Superior temporal gyrus (tissue), 1 donor: Measurements from ENCODE around the gene PHYKPL.

ENCODE experiments used
- DNase-seq: peaks from one replicate; pipeline ENCODE4 v3.0.0-alpha.2; 2016; ENCODE audit errors: extremely low spot score

Gene PHYKPL

GRCh38 chr5:178223828-178224335 is 8.7 kb downstream of the PHYKPL start:
- no peak for DNase-seq

- DNase-seq: no peak
These were observed 9.3 kb downstream of the PHYKPL start for GRCh38 chr5:178223196-178223773.

DNA sequence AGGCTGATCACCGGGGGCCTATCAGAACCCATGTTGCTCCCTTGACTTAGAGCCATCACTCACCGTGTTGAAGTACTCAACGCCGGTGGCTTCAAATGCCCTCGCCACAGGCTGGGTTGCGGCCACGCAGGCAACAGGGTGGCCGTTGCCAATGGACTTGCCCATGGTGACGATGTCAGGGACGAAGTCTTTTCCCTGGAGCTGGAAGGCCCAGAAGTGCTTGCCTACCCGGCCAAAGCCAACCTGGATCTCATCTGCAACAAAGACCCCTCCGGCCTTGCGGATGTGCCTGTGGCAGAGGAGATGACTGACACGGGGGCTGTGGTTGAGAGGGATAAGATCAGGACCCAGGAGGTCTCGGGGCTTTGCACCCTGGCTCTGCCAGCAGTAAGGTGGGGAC is 10.3 kb downstream of the PHYKPL start:
- DNase-seq: no peak

- no peak for DNase-seq
These were observed 10.7 kb downstream of the PHYKPL start for GRCh38 chr5:178221853-178222252.

GRCh38 chr5:178221282-178221681 is 11.3 kb downstream of the PHYKPL start:
- no peak for DNase-seq

- DNase-seq: no peak
These were observed 13.8 kb downstream of the PHYKPL start for GRCh38 chr5:178218827-178219226.

GRCh38 chr5:178218237-178218776 is 14.3 kb downstream of the PHYKPL start:
- DNase-seq: no peak

DNA sequence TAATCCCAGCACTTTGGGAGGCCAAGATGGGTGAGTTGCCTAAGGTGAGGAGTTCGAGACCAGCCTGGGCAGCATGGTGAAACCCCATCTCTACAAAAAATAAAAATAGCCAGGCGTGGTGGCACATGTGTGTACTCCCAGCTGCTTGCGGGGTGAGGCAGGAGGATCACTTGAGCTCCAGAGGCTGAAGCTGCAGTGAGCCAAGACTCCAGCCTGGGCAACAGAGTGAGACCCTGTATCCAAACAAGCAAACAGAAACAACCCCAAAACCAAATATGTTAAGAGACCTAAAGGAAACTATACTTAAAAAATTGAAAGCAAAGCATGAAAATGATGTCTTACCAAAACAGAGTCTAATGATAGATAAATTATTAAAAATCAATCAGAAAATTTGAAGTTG is 15.8 kb downstream of the PHYKPL start:
- DNase-seq: no peak

DNA sequence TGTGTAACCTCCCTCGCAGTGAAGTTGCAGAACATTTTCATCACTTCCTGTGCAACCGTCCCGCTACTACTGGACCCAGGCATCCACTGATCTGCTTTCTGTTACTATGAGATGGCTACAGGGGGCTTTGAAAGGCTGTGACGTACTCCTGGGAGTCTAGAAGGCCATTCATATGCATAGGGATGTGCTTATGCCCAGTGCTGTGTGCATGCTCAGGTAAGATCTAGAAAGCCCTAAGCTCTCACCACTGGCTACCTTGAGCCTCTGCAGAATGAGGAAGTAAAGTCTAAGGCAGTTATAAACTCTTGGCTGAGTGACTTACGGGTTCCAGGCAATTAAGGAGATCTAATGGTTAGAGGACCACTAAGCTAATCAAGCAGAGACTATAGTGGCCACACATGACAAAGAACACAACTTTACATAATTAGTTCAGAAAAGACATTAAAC is 16.5 kb downstream of the PHYKPL start:
- no peak for DNase-seq

DNA sequence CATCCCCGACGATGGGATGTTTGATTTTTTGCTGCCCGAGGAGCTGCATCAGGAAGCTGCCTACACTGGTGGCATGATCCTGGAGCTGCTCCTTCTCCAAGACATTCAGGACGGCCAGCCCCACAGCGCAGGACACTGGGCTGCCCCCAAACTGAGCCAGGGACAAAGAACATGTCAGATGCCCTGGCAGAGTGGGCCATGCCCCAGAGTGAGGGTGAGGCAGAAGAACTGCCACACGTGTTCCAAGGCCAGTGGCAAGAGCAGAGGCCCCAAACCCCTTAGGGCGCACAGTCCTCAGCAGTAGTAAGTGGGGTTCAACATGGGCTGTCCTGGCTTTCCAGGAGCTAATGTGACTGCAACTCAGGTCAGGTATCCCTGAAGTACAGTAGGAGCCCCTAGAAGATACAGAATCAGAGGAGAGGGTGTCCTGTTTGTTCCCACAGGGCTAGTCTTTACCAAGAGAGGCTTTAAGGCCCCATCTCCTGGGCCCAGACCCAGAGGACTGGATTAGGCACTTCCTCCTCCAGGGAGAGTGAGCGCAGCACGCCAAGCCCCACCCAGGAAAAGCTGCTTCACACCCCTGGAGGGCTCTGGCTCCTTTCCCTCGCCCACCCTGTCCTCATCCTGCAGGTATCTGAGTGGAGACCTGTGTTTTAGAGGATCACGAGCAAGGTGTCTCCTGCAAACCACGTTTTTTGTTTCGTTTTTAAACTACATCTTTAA is 17.2 kb downstream of the PHYKPL start:
- no peak for DNase-seq

DNA sequence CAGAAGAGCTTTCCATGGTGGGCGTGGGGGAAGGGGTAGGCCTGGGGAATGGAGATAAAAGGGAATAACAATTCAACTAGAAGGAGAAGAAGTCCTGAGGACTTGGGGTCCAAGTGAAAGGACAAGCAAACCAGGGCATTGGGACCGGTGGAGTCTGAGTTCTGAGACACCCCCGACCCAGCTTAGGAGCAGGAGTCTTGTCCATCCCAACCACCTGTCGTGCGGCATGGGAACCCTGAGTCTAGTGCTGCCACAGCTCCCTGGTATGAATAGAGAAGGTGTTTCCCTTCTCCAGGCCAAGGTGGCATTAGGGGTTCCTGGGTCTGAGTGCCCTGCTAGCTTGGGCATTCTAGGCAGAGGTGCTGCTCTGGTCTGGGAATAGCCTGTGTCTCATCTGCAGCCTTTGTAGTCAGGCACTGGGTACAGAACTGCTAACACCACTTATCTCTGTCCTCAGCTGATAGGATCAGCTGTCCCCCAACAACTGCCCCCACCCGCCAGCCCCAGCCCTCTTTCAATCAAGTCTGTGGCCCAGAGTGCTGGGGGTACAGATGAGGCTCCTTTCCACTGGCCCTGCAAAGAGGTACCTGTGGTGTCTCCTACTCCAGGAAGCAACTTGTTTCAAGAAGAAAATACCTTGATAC is 18.3 kb downstream of the PHYKPL start:
- no peak for DNase-seq

GRCh38 chr5:178213748-178214151 is 18.9 kb downstream of the PHYKPL start:
- DNase-seq: no peak

DNA sequence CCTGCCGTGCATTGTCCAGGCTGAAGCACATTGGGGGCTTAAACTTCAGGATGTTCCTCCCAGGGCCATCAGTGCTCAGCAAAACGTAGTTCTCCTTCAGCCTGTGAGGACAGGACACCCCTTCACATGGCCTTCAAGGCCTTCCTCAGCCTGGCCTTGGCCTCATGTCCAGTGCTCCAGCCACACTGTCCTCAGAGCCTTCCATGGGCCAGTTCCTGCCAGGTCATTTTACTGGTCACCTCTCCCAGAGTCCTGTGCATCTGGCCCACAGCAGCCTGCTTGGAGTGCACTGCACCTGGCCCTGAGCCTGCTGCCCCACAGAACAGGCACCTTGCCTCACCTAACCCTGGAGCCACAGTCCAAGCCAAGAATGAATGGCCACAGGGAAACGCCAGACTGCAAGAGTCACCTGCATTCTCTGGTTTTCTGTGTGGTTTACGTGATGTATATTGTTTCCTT is 19.6 kb downstream of the PHYKPL start:
- DNase-seq: no peak

GRCh38 chr5:178212241-178213002 is 20.2 kb downstream of the PHYKPL start:
- no peak for DNase-seq

DNA sequence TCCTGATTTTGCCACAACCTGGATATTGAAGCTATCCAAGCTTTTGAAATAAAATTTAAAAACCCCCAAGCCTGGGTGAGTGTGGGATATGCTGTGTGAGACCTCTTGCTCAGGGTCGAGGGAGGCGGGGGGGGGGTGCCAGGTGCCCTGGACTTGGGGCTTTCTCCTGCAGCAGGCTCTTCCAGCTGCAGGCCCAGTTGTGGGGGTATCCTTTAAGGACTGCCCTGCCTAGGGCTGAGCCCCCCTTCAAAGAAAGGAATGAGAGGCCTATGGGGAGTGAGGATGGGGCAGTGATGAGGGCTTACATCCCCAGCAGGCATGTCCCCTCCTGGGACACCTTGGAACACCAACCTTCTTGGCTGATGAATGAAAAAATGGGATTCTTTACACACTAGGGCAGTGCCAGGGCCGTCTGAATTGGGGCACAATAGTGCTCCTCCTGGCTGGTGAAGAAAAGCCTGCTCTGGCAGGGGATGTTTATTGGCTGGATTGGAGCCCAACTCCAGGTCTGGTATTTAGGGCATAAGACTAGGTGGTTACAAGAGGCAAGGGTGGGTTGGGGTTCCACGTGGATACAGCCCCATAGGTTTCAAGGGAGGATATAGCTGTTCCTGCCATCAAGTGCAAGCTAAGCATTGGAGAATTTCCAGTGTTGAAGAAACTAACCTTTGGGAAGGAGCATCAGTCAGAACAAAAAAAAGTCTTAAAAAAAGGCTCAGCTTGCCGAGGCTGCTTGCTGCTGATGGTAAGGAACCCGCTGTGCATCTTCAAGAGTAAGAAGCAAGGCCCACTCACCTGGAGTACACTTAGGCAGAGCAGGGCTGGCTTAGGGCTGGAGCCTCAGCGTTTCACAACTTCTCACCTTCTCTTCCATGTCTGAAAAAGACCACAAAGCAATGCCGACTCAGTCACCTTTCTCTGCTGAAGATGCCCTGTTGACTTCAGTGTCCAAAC is 21.2 kb downstream of the PHYKPL start:
- no peak for DNase-seq

DNA sequence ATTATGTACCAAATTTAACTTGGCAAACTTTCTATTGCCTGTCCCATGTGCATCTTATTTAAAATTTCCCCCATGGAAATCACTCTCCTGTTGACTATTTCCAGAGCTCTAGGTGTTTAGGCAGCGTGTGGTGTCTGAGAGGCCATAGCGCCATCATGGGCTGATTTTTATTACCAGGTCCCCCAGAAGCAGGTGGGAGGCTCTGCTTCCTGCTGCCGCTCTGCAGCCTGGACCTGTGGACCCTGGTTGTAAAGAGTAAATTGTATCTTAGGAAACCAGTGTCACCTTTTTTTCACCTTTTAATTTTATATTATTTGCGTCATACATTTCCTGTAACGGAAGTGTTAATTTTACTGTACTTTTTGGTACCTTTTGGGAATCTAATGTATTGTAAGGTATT is 21.9 kb downstream of the PHYKPL start:
- DNase-seq: no peak

- DNase-seq: no peak
These were observed 22.5 kb downstream of the PHYKPL start for GRCh38 chr5:178210073-178210535.

GRCh38 chr5:178209334-178210072 is 23.1 kb downstream of the PHYKPL start:
- DNase-seq: no peak

DNA sequence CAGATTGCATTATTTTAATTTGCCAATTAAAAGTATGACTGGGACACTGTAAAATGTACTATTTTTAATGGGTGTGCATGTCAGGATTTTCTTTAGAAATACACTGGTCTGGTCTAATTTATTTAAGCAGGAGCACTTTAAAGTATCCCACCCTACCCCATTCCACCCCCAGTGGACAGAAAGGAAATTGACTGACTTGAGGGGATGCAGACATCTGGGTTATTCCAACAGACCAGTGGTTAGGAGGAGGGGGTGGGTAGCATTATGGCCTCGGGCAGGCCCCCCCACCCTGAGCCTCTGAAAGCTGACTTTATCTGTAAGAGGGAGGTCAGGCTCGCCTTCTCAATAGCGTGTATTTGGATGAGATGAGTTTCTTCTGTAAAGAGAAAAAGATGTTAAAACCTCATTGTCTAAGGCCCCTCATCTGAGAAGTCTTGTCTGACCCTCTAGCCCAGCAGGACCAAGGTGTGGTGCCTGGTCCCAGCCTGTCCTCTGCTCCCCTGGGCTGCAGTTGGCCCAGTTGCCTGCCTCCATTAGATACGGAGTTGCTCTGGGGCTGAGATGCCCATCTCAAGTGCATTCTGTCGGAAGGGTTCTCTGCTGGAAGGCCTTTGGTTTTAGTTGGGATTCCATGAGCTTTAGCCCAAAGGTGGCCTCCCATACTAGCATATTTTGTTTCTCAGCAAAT is 23.9 kb downstream of the PHYKPL start:
- DNase-seq: no peak
